HepG2 (cell line): ENCODE measurements around the gene MYRFL. TPM values are rescaled to one million over a fixed set of nuclear protein-coding genes. Genes with fewer than 3 reads are reported as not detected.

Experiments used
- ESRRA ChIP-seq: sonication (generic); formaldehyde crosslinking; IDR thresholded peaks from 2 replicates; pipeline ENCODE4 v1.5.1; 2020; ENCODE audit warnings: mild to moderate bottlenecking, low read depth, missing genetic modification reagents
- HNRNPUL1 ChIP-seq: fragments of 200-400 bp; formaldehyde crosslinking; IDR thresholded peaks from 2 replicates; pipeline ENCODE4 v1.6.1; 2017; ENCODE audit warnings: low read depth, mild to moderate bottlenecking, low read length, moderate library complexity
- RAD51 ChIP-seq: fragments of 450-650 bp; IDR thresholded peaks from 2 replicates; pipeline ENCODE4 v1.6.1; 2016; ENCODE audit warnings: borderline replicate concordance
- RORA ChIP-seq: sonication (generic); formaldehyde crosslinking; IDR thresholded peaks from 2 replicates; pipeline ENCODE4 v1.5.0; 2020; ENCODE audit warnings: mild to moderate bottlenecking, missing genetic modification reagents, moderate library complexity
- RXRB ChIP-seq: IDR thresholded peaks from 2 replicates; pipeline ENCODE4 v1.6.1; 2016; ENCODE audit warnings: borderline replicate concordance, missing genetic modification reagents, missing compliant biosample characterization
- SAFB2 ChIP-seq: sonication (generic); formaldehyde crosslinking; IDR thresholded peaks from 2 replicates; pipeline ENCODE4 v1.5.1; 2020; ENCODE audit warnings: missing genetic modification reagents, low read depth, mild to moderate bottlenecking, borderline replicate concordance
- SKI ChIP-seq: fragments of 450-650 bp; IDR thresholded peaks from one replicate; pipeline ENCODE4 v1.6.1; 2018; ENCODE audit warnings: mild to moderate bottlenecking; ENCODE audit not compliant: partially characterized antibody
- SRSF1 ChIP-seq: fragments of 200-400 bp; formaldehyde crosslinking; optimal IDR thresholded peaks from 2 replicates; pipeline ENCODE3; 2017; ENCODE audit warnings: mild to moderate bottlenecking, low read depth, low read length, moderate library complexity
- SUZ12 ChIP-seq: fragments of 150-350 bp; IDR thresholded peaks from 2 replicates; pipeline ENCODE4 v1.6.1; 2014; ENCODE audit warnings: low read depth, low read length
- XBP1 ChIP-seq: sonication (generic); formaldehyde crosslinking; IDR thresholded peaks from 2 replicates; pipeline ENCODE4 v1.5.0; 2020; ENCODE audit warnings: missing genetic modification reagents
- ZEB1 ChIP-seq: IDR thresholded peaks from 2 replicates; pipeline ENCODE4 v1.6.1; 2012; ENCODE audit warnings: mild to moderate bottlenecking, low read depth, inconsistent platforms; ENCODE audit not compliant: insufficient replicate concordance
- ZNF121 ChIP-seq: sonication (generic); formaldehyde crosslinking; IDR thresholded peaks from 2 replicates; pipeline ENCODE4 v1.5.0; 2020; ENCODE audit warnings: mild to moderate bottlenecking, missing genetic modification reagents
- ZNF20 ChIP-seq: sonication (generic); formaldehyde crosslinking; IDR thresholded peaks from 2 replicates; pipeline ENCODE4 v1.4.0; 2020; ENCODE audit warnings: mild to moderate bottlenecking, moderate library complexity, missing genetic modification reagents
- ZNF431 ChIP-seq: sonication (generic); formaldehyde crosslinking; IDR thresholded peaks from 2 replicates; pipeline ENCODE4 v1.9.0; 2022; ENCODE audit warnings: missing genetic modification reagents, low read depth, mild to moderate bottlenecking, borderline replicate concordance
- ZNF556 ChIP-seq: sonication (generic); formaldehyde crosslinking; IDR thresholded peaks from 2 replicates; pipeline ENCODE4 v1.4.0; 2020; ENCODE audit warnings: mild to moderate bottlenecking, missing genetic modification reagents, borderline replicate concordance
- ZNF737 ChIP-seq: sonication (generic); formaldehyde crosslinking; IDR thresholded peaks from 2 replicates; pipeline ENCODE4 v1.5.0; 2020; ENCODE audit warnings: missing genetic modification reagents, mild to moderate bottlenecking, borderline replicate concordance
- ZNF83 ChIP-seq: sonication (generic); formaldehyde crosslinking; IDR thresholded peaks from 2 replicates; pipeline ENCODE4 v1.4.0; 2020; ENCODE audit warnings: missing genetic modification reagents, mild to moderate bottlenecking, borderline replicate concordance
- polyA plus RNA-seq, 8 experiments: library from polyadenylated mRNA; depleted of rRNA in 3 of 8; stranded (reverse) in 7 of 8; unstranded in 1 of 8; fragments of >200 nt; fragmentation: Illumina TruSeq in 4 of 8; extraction: Trizol in 4 of 8; gene quantifications; 2 replicates each; pipeline versions ENCODE4 v1.2.1 to v1.2.3, GENCODE V29; 2011 to 2016; ENCODE audit warnings: low read depth in 4 of 8, missing spikeins in 1 of 8, mixed read lengths in 1 of 8; ENCODE audit not compliant: insufficient read depth in 1 of 8
- total RNA-seq, 5 experiments: library from RNA; depleted of rRNA; stranded (reverse); fragments of >200 nt; fragmentation: Illumina TruSeq; extraction: Trizol; gene quantifications; 2 replicates each; pipeline ENCODE4 v1.2.3, GENCODE V29; 2016; ENCODE audit warnings: low read depth in 1 of 5
- TF ChIP-seq, protein P1 (sequence below): sonication (generic); formaldehyde crosslinking; IDR thresholded peaks from 2 replicates; pipeline ENCODE4 v1.8.0; 2022; ENCODE audit warnings: missing genetic modification reagents, mild to moderate bottlenecking, inconsistent platforms, borderline replicate concordance
- TF ChIP-seq, protein P2 (sequence below): sonication (generic); formaldehyde crosslinking; IDR thresholded peaks from 2 replicates; pipeline ENCODE4 v1.5.0; 2020; ENCODE audit warnings: missing genetic modification reagents, mild to moderate bottlenecking, borderline replicate concordance
- TF ChIP-seq, protein P3 (sequence below): IDR thresholded peaks from 2 replicates; pipeline ENCODE4 v1.6.1; 2016; ENCODE audit warnings: missing compliant biosample characterization, missing genetic modification reagents, borderline replicate concordance
- TF ChIP-seq, protein P4 (sequence below): IDR thresholded peaks from 2 replicates; pipeline ENCODE4 v1.4.0; 2020; ENCODE audit warnings: mild to moderate bottlenecking, missing genetic modification reagents
- TF ChIP-seq, protein P5 (sequence below): sonication (generic); formaldehyde crosslinking; IDR thresholded peaks from 2 replicates; pipeline ENCODE4 v1.4.0; 2020; ENCODE audit warnings: missing genetic modification reagents

Gene MYRFL
- total and polyA plus RNA-seq, 2 of the 13 experiments (the other 11 are each of a cell fraction or from before 2014, with no cell fraction given) = 0.09 to 0.11 TPM

DNA sequence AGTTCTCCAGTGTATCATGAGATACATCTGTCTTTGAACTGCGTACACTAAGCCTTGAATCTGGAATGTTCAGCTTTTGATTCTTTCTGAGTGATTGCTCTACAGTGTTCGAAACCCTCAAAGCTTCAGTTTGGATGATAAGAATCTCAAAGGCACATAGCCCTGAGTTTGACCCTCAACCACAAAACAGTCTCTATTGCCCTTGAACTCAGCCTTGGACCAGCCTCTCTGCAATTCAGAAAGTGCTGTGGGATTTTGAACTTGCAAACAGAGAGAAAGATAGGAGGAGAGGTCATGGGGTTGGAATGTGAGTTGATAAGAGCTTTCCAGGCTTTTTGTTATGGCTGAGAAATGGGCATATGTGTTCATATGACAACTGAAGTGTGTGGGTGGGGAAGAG is 100.3 kb downstream of the MYRFL start (continued):
- TF ChIP-seq, protein P1, sequence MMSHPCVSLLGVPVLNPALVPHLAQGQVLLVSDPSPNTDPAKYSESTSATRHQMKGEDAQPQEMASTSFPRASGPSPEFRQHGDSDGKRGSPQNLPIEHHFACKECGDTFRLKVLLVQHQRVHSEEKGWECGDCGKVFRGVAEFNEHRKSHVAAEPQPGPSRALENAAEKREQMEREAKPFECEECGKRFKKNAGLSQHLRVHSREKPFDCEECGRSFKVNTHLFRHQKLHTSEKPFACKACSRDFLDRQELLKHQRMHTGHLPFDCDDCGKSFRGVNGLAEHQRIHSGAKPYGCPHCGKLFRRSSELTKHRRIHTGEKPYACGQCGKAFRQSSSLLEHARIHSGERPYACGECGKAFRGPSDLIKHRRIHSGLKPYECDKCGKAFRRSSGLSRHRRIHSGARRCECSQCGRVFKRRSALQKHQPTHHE (CRISPR knock-in tag) = no peak
- TF ChIP-seq, protein P2, sequence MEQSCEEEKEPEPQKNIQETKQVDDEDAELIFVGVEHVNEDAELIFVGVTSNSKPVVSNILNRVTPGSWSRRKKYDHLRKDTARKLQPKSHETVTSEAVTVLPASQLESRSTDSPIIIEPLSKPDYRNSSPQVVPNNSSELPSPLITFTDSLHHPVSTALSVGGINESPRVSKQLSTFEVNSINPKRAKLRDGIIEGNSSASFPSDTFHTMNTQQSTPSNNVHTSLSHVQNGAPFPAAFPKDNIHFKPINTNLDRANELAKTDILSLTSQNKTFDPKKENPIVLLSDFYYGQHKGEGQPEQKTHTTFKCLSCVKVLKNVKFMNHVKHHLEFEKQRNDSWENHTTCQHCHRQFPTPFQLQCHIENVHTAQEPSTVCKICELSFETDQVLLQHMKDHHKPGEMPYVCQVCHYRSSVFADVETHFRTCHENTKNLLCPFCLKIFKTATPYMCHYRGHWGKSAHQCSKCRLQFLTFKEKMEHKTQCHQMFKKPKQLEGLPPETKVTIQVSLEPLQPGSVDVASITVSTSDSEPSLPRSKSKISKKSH (CRISPR knock-in tag) = no peak
- TF ChIP-seq, protein P3, sequence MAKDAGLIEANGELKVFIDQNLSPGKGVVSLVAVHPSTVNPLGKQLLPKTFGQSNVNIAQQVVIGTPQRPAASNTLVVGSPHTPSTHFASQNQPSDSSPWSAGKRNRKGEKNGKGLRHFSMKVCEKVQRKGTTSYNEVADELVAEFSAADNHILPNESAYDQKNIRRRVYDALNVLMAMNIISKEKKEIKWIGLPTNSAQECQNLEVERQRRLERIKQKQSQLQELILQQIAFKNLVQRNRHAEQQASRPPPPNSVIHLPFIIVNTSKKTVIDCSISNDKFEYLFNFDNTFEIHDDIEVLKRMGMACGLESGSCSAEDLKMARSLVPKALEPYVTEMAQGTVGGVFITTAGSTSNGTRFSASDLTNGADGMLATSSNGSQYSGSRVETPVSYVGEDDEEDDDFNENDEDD (CRISPR knock-in tag) = no peak
- TF ChIP-seq SUZ12 (no peak), ZNF121 (CRISPR knock-in tag) (no peak), ZNF83 (no peak), HNRNPUL1 (no peak), SAFB2 (no peak), ZNF737 (CRISPR knock-in tag) (no peak), RORA (CRISPR knock-in tag) (no peak), RAD51 (no peak), ESRRA (CRISPR knock-in tag) (0 out of 2 replicates have a peak, but pooled peaks have one; percentile 30), XBP1 (CRISPR knock-in tag) (no peak), SRSF1 (no peak), ZNF431 (CRISPR knock-in tag) (no peak), RXRB (peak; percentile 92), ZEB1 (no peak), ZNF556 (CRISPR knock-in tag) (no peak), ZNF20 (no peak), SKI (peak; percentile 100)
- TF ChIP-seq, protein P4, sequence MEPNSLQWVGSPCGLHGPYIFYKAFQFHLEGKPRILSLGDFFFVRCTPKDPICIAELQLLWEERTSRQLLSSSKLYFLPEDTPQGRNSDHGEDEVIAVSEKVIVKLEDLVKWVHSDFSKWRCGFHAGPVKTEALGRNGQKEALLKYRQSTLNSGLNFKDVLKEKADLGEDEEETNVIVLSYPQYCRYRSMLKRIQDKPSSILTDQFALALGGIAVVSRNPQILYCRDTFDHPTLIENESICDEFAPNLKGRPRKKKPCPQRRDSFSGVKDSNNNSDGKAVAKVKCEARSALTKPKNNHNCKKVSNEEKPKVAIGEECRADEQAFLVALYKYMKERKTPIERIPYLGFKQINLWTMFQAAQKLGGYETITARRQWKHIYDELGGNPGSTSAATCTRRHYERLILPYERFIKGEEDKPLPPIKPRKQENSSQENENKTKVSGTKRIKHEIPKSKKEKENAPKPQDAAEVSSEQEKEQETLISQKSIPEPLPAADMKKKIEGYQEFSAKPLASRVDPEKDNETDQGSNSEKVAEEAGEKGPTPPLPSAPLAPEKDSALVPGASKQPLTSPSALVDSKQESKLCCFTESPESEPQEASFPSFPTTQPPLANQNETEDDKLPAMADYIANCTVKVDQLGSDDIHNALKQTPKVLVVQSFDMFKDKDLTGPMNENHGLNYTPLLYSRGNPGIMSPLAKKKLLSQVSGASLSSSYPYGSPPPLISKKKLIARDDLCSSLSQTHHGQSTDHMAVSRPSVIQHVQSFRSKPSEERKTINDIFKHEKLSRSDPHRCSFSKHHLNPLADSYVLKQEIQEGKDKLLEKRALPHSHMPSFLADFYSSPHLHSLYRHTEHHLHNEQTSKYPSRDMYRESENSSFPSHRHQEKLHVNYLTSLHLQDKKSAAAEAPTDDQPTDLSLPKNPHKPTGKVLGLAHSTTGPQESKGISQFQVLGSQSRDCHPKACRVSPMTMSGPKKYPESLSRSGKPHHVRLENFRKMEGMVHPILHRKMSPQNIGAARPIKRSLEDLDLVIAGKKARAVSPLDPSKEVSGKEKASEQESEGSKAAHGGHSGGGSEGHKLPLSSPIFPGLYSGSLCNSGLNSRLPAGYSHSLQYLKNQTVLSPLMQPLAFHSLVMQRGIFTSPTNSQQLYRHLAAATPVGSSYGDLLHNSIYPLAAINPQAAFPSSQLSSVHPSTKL (CRISPR knock-in tag) = peak; percentile 89
- TF ChIP-seq, protein P5, sequence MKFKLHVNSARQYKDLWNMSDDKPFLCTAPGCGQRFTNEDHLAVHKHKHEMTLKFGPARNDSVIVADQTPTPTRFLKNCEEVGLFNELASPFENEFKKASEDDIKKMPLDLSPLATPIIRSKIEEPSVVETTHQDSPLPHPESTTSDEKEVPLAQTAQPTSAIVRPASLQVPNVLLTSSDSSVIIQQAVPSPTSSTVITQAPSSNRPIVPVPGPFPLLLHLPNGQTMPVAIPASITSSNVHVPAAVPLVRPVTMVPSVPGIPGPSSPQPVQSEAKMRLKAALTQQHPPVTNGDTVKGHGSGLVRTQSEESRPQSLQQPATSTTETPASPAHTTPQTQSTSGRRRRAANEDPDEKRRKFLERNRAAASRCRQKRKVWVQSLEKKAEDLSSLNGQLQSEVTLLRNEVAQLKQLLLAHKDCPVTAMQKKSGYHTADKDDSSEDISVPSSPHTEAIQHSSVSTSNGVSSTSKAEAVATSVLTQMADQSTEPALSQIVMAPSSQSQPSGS = no peak
